ENCODE data around the gene PNLIPRP3.

DNA sequence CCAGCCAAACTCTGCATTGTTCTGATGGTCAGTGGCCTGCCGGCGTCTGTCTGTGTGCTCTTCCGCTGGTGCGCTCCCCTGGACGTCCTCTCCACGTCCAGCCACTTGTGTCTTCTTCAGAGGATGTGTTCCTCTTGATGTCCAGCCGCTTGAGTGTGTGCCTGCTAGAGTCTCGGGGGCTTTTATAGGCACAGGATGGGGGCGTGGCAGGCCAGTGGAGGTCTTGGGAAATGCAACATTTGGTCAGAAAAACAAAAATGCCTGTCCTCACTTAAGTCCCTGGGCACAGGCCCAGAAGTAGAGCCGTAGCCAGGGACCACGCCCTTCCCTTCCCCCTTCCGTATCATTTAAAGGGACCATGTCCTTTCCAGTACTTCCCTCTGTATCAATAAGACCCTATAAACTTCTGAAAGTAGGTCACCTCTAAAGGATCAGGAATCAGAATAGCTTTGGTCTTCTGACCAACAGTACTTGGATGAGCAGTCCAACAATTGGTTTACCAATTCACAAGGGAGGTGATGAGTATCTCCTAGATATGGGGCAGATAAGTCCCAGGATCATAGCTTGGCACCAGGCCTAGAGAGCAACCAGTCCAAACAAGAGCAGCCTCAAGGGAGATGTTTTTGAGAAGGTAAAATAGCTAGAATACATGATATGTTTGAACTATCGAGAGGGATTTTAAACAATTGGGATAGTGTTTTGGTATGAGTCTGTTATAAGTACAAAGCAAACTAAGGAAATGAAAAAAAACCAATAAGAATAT lies 32.2 kb upstream of the PNLIPRP3 start:
- no peak for TF ChIP-seq EZH2 (IDR thresholded peaks at IDR 0.05; ENCODE audit: low read length, missing control alignments)
- TF ChIP-seq, protein P1, sequence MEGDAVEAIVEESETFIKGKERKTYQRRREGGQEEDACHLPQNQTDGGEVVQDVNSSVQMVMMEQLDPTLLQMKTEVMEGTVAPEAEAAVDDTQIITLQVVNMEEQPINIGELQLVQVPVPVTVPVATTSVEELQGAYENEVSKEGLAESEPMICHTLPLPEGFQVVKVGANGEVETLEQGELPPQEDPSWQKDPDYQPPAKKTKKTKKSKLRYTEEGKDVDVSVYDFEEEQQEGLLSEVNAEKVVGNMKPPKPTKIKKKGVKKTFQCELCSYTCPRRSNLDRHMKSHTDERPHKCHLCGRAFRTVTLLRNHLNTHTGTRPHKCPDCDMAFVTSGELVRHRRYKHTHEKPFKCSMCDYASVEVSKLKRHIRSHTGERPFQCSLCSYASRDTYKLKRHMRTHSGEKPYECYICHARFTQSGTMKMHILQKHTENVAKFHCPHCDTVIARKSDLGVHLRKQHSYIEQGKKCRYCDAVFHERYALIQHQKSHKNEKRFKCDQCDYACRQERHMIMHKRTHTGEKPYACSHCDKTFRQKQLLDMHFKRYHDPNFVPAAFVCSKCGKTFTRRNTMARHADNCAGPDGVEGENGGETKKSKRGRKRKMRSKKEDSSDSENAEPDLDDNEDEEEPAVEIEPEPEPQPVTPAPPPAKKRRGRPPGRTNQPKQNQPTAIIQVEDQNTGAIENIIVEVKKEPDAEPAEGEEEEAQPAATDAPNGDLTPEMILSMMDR (conservative IDR thresholded peaks at IDR 0.05 in 1 of 2, IDR thresholded peaks at IDR 0.05 in 1 of 2; ENCODE audit: low read depth in 1 of 2, low read length in 2 of 2), result no peak

All from fibroblast of lung (primary cell).